Lower leg skin (tissue), 3 donors: ENCODE data around the gene SLC26A11.

Experiments
- CTCF ChIP-seq, 3 donors: fragments of 450-650 bp; IDR thresholded peaks; one replicate each; pipeline ENCODE4 v1.5.1; 2016; ENCODE audit warnings: antibody characterized with exemption in 3 of 3, mild to moderate bottlenecking in 3 of 3, moderate library complexity in 2 of 3
- POLR2A ChIP-seq, 2 donors: fragments of 450-650 bp; IDR thresholded peaks; one replicate each; pipeline ENCODE4 v1.6.1; 2016 to 2017; ENCODE audit warnings: antibody characterized with exemption in 2 of 2, mild to moderate bottlenecking in 1 of 2, moderate library complexity in 1 of 2

- TF ChIP-seq CTCF (IDR thresholded peaks at IDR 0.05) (no peak), POLR2A (IDR thresholded peaks at IDR 0.05) (no peak)
Measured at GRCh38 chr17:80274871-80275449, 54.7 kb downstream of the SLC26A11 start.
